Kidney (tissue), 14 donors: ENCODE results near the gene LEMD2. TPM values are rescaled to one million over a fixed set of nuclear protein-coding genes. Genes with fewer than 3 reads are reported as not detected.

Experiments
- DNase-seq, 5 donors: peaks; one replicate each; pipeline ENCODE4 v3.0.0-alpha.2; 2013 to 2020
- FAIRE-seq: peaks from 2 replicates; lab custom pipeline; 2012; peaks lifted over from hg19 to GRCh38; lab: Jason Lieb, UNC
- H3K27ac ChIP-seq, 2 donors: one replicate each; pipeline ENCODE4 v1.7.0; 2013; ENCODE audit warnings: low read depth in 2 of 2, low read length in 2 of 2, inconsistent platforms in 1 of 2
- H3K27me3 ChIP-seq: one replicate; pipeline ENCODE4 v1.7.1; 2013; ENCODE audit warnings: low read length, inconsistent platforms; ENCODE audit not compliant: control insufficient read depth, insufficient read depth
- H3K36me3 ChIP-seq, 3 donors: one replicate each; pipeline versions ENCODE4 v1.7.0 to v1.7.1; 2013; ENCODE audit warnings: low read length in 3 of 3, control low read depth in 1 of 3, inconsistent platforms in 1 of 3; ENCODE audit not compliant: insufficient read depth in 3 of 3, control insufficient read depth in 2 of 3
- H3K4me1 ChIP-seq, 3 donors: one replicate each; pipeline versions ENCODE4 v1.7.0 to v1.7.1; 2013; ENCODE audit warnings: low read length in 3 of 3, inconsistent platforms in 1 of 3, low read depth in 1 of 3; ENCODE audit not compliant: control insufficient read depth in 2 of 3, insufficient read depth in 2 of 3
- H3K4me3 ChIP-seq, 3 donors: one replicate each; pipeline versions ENCODE4 v1.7.0 to v1.8.1; 2013; ENCODE audit warnings: low read length in 3 of 3, control low read depth in 1 of 3, inconsistent platforms in 1 of 3
- H3K9ac ChIP-seq, 3 donors: one replicate each; pipeline versions ENCODE4 v1.7.0 to v1.7.1; 2013; ENCODE audit warnings: low read length in 3 of 3, control low read depth in 1 of 3, inconsistent platforms in 1 of 3
- H3K9me3 ChIP-seq, 3 donors: one replicate each; pipeline versions ENCODE4 v1.7.0 to v1.7.1; 2013; ENCODE audit warnings: low read length in 3 of 3, control low read depth in 1 of 3, inconsistent platforms in 1 of 3; ENCODE audit not compliant: control insufficient read depth in 2 of 3, insufficient read depth in 1 of 3
- CTCF ChIP-seq: IDR thresholded peaks from 3 replicates; pipeline ENCODE4 v1.5.1; 2012; ENCODE audit warnings: mild to moderate bottlenecking, moderate library complexity, borderline replicate concordance; ENCODE audit not compliant: insufficient read depth; ENCODE audit errors: extremely low read depth
- intact Hi-C: fragments of 100-400 bp; cut with DNase I; formaldehyde crosslinking; loops from one replicate; pipeline ENCODE4 v1.11.1; 2022
- polyA plus RNA-seq: library from polyadenylated mRNA; stranded (reverse); fragments of 350-450 nt; fragmentation: Illumina TruSeq; extraction: RNeasy Lipid Tissue Mini Kit (QIAGEN cat#74804); gene quantifications from one replicate; pipeline ENCODE4 v1.2.3, GENCODE V29; 2014; ENCODE audit warnings: low read depth, low replicate concordance; ENCODE audit not compliant: insufficient read depth
- total RNA-seq: library from RNA; stranded (reverse); fragmentation: NEBNext Ultra II Directional; extraction: Animal tissue kit (Norgen Biotek cat#: 25700); gene quantifications from one replicate; pipeline ENCODE4 v1.2.1, GENCODE V29; 2021
- donor health status: control.
- donor health status: control.
- donor health status: control.
- donor health status: control.
- donor health status: control.
- donor health status: DM: yes; HTN: yes; CAD: no.
- donor health status: Normal renal cell carcinoma (clear cell type).

Gene LEMD2
- total and polyA plus RNA-seq, 2 donors from 2014 or later: 36.4 to 57.1 TPM

DNA sequence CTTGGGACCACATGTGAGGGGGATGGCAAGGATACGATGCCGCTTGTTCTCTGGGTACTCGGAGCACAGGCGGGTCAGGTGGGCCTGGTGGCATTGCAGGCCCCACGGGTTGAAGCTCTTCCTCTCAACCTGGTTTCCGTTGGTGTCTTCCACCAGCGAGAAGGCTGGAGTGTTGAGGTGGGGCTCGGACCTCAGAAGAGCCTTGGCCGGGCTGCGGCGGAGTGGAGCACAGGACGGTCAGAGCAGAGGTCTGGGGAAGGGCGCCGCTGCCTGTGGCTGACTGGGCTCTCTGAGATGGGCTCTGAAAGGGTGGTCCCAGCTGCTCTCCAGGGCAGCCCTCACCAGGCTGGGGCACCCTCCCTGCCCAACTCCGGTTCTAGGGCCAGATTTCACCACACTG is 62.2 kb downstream of the LEMD2 start:
- Histone ChIP-seq H3K27me3 (no peaks in the 10 kb centered on the region), H3K9ac (no peak overlapping the region), H3K4me3 (no peak overlapping the region), H3K9me3 (no peaks in the 10 kb centered on the region), H3K36me3 (no peaks in the 10 kb centered on the region), H3K4me1 (no peaks in the 10 kb centered on the region), H3K27ac (no peak overlapping the region)
- DNase-seq (peak in 1 of 5 donors; percentile 49), FAIRE-seq (no peak)
- intact Hi-C loops: no loop called here
- no peak for TF ChIP-seq CTCF

GRCh38 chr6:33725891-33726673 is 62.8 kb downstream of the LEMD2 start:
- Histone ChIP-seq H3K4me3 (no peak overlapping the region), H3K36me3 (no peaks in the 10 kb centered on the region), H3K9me3 (no peaks in the 10 kb centered on the region), H3K9ac (no peak overlapping the region), H3K27me3 (no peaks in the 10 kb centered on the region), H3K27ac (no peak overlapping the region), H3K4me1 (no peaks in the 10 kb centered on the region)
- DNase-seq (no peak), FAIRE-seq (no peak)
- intact Hi-C loops: no loop called here
- no peak for TF ChIP-seq CTCF

GRCh38 chr6:33725222-33725621 is 63.7 kb downstream of the LEMD2 start:
- Histone ChIP-seq H3K27me3 (no peaks in the 10 kb centered on the region), H3K27ac (no peak overlapping the region), H3K9ac (no peak overlapping the region), H3K4me1 (no peaks in the 10 kb centered on the region), H3K9me3 (no peaks in the 10 kb centered on the region), H3K4me3 (no peak overlapping the region), H3K36me3 (no peaks in the 10 kb centered on the region)
- intact Hi-C loops: no loop called here
- TF ChIP-seq CTCF: no peak
- no peak for FAIRE-seq
- peak in 1 of 5 donors; percentile 61 for DNase-seq
